Upper lobe of right lung (tissue), 1 donor: ENCODE measurements around the gene KCNH3. TPM values are rescaled to one million over a fixed set of nuclear protein-coding genes. Genes with fewer than 3 reads are reported as not detected.

Experiments
- ATAC-seq: fragments of 200-7000 bp; cut with Tn5 transposase; one replicate; pipeline ENCODE4 v1.9.1; 2020; ENCODE audit warnings: mild to moderate bottlenecking, moderate library complexity
- DNase-seq: peaks from one replicate; pipeline ENCODE4 v3.0.0-alpha.2; 2020
- H3K27ac ChIP-seq: fragments of 200-600 bp; one replicate; pipeline ENCODE4 v1.8.0; 2022
- H3K27me3 ChIP-seq: fragments of 200-600 bp; one replicate; pipeline ENCODE4 v1.8.0; 2022; ENCODE audit warnings: mild to moderate bottlenecking
- H3K36me3 ChIP-seq: fragments of 200-600 bp; one replicate; pipeline ENCODE4 v1.8.0; 2022
- H3K4me1 ChIP-seq: fragments of 200-600 bp; one replicate; pipeline ENCODE4 v1.8.0; 2022
- H3K4me3 ChIP-seq: fragments of 200-600 bp; one replicate; pipeline ENCODE4 v1.8.0; 2022; ENCODE audit warnings: mild to moderate bottlenecking
- H3K9me3 ChIP-seq: fragments of 200-600 bp; one replicate; pipeline ENCODE4 v1.8.0; 2022
- CTCF ChIP-seq: fragments of 200-600 bp; IDR thresholded peaks from one replicate; pipeline ENCODE4 v1.8.0; 2022; ENCODE audit warnings: antibody characterized with exemption
- intact Hi-C: fragments of 100-400 bp; cut with DNase I; formaldehyde crosslinking; loops from one replicate; pipeline ENCODE4 v1.11.0; 2022
- total RNA-seq: library from RNA; stranded (reverse); fragmentation: NEBNext Ultra II Directional; extraction: Animal tissue kit (Norgen Biotek cat#: 25700); gene quantifications from one replicate; pipeline ENCODE4 v1.2.1, GENCODE V29; 2021
- donor health status: DM: no; HTN: yes; CAD: no; lungs with severe emphysema.

The KCNH3 gene
- total RNA-seq, 1 donor from 2014 or later = 0.90 TPM

GRCh38 chr12:49585477-49586459 lies 46.9 kb downstream of the KCNH3 start:
- no peak for ATAC-seq
- intact Hi-C loops = no loop called here
- TF ChIP-seq CTCF = no peak
- no peak overlapping the region for H3K27ac ChIP-seq
- H3K4me3 ChIP-seq = no peak overlapping the region
- peaks cover 9% of the 10 kb centered on the region for H3K4me1 ChIP-seq
- no peaks in the 10 kb centered on the region for H3K27me3 ChIP-seq
- no peaks in the 10 kb centered on the region for H3K36me3 ChIP-seq
- no peaks in the 10 kb centered on the region for H3K9me3 ChIP-seq
- DNase-seq = no peak

DNA sequence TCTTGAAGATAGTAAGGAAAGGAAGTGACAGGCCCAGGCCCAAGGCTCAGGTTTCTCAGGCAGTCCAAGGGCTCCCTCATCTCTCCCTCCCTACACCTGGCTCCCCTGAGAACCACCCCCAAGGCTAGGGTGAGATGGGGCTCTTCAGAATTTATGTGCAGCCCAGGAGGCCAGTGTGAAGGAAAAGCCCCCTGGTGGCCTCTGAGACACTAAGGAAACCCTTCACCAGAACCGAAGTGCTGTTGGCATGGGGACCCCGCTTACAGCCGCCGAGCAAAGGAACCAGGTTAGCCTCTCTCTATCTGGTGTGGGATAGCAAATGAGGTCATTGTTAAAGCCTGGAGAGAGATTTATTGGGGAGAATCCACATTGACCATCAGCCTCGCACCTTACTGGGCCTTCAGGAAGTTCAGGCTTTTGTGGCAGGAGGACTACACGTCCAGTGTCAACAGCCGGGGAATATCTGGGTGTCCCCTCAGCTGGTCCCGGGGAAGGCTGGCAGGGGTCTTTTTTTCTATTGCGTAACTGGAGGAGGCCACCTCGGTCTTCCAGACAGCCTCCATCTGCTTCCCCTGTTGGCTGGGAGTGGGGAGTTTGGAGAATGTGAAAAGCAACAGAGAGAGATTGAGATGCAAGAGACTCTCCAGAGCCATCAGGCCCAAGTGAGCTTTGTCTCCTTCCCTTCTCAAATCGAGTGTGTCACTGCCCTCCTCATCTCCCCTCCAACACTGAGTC lies 48.5 kb downstream of the KCNH3 start:
- Histone ChIP-seq H3K9me3 (no peaks in the 10 kb centered on the region), H3K4me1 (peaks cover 6% of the 10 kb centered on the region), H3K36me3 (no peaks in the 10 kb centered on the region), H3K27me3 (no peaks in the 10 kb centered on the region), H3K27ac (no peak overlapping the region), H3K4me3 (no peak overlapping the region)
- ATAC-seq (no peak), DNase-seq (no peak)
- intact Hi-C loops = no loop called here
- TF ChIP-seq CTCF = no peak

- ATAC-seq (no peak), DNase-seq (no peak)
- no peak overlapping the region for H3K27ac ChIP-seq
- H3K4me3 ChIP-seq = no peak overlapping the region
- no peak for TF ChIP-seq CTCF
- H3K27me3 ChIP-seq = no peaks in the 10 kb centered on the region
- no peaks in the 10 kb centered on the region for H3K36me3 ChIP-seq
- no peaks in the 10 kb centered on the region for H3K9me3 ChIP-seq
- intact Hi-C loops = no loop called here
- H3K4me1 ChIP-seq = no peaks in the 10 kb centered on the region
These were observed 49.5 kb downstream of the KCNH3 start for GRCh38 chr12:49588281-49588680.

GRCh38 chr12:49588721-49589516 lies 50.1 kb downstream of the KCNH3 start:
- no peaks in the 10 kb centered on the region for H3K27me3 ChIP-seq
- ATAC-seq (no peak), DNase-seq (no peak)
- no peaks in the 10 kb centered on the region for H3K36me3 ChIP-seq
- H3K4me3 ChIP-seq = no peak overlapping the region
- intact Hi-C loops = no loop called here
- no peak overlapping the region for H3K27ac ChIP-seq
- TF ChIP-seq CTCF = no peak
- no peaks in the 10 kb centered on the region for H3K9me3 ChIP-seq
- no peaks in the 10 kb centered on the region for H3K4me1 ChIP-seq

DNA sequence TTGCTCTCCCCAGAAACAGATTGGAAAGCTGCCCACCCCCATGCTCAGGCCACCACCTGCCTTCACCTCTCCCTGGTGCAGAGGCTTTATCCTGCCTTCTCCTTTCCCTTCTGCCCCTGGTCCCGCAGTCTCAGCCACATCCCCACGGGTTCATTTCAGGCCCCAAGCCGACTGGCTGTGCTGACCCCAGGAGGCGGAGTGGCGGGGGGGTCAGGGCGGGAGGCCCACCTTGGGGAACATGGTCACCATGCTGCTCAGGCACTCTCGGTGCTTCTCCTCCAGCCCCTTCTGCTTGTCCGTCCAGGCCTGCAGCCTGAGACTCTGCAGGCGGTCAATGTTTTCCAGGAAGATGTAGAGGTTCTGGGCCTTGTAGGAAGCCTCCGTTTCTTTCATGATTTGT lies 59.7 kb downstream of the KCNH3 start:
- Histone ChIP-seq H3K27me3 (no peaks in the 10 kb centered on the region), H3K4me3 (no peak overlapping the region), H3K4me1 (no peaks in the 10 kb centered on the region), H3K27ac (no peak overlapping the region), H3K36me3 (no peaks in the 10 kb centered on the region), H3K9me3 (no peaks in the 10 kb centered on the region)
- TF ChIP-seq CTCF = no peak
- ATAC-seq (no peak), DNase-seq (no peak)
- intact Hi-C loops = no loop called here
